Myocyte (in vitro differentiated cells): ENCODE data around the gene SERPINF2. TPM values are rescaled to one million over a fixed set of nuclear protein-coding genes. Genes with fewer than 3 reads are reported as not detected.
"Not testable (repeated sequence)": the region's sequence is repeated elsewhere in the genome, so short reads cannot be mapped to it uniquely, and the experiment has no call there.

Experiments
- DNase-seq: peaks from one replicate; pipeline ENCODE4 v3.0.0-alpha.2; 2012; ENCODE audit warnings: low read depth
- polyA plus RNA-seq: library from polyadenylated mRNA; unstranded; fragments of >200 nt; gene quantifications from one replicate; pipeline ENCODE4 v1.2.1, GENCODE V29; 2012; ENCODE audit warnings: missing spikeins
- total RNA-seq: library from RNA; depleted of rRNA; stranded (reverse); fragments of >200 nt; gene quantifications from 2 replicates; pipeline ENCODE4 v1.2.3, GENCODE V29; 2014

The SERPINF2 gene
- total RNA-seq, result 0.67 and 2.0 TPM in 2 replicates
- polyA plus RNA-seq, result 1.1 TPM

DNA sequence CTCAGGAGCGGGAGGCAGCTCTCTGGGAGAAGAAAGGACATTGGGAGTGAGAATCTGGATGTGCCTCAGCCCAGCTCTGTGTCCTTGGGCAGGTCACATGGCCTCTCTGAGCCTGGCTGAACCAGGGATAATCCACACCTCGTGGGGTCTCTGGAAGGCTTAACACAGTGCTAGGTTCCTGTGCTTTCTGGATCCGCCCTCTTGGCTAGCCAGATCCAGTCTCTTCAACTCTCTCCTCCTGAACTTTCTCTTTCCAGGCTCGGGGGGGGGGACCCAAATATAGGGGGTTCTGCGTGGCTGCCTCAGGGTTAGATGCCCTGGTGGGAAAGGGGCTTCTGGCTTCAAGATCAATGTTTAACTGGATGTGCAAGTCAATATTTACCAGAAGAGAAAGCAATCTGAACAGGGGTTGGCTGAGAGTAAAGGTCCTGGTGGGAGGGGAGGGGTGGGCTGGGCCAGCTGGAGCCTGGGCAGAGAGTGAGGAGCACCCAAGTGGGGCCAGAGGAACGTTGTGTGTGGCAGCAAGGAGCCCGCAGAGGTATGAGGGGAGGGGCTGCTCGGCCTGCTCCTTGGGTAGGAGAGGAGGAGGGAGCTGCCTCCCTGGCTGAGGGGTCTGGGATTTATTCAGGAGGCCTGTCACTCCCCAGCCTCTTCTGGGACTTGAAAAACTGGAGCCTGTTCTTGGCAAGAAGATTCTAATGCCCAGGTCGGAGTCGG is at the start of gene SERPINF2:
Gene SERPINF2, plus strand, starts transcription at position 501 of the 717 bp plus-strand sequence. CDS start 2,125 bp downstream, outside the sequence.
- DNase-seq, result no peak

DNA sequence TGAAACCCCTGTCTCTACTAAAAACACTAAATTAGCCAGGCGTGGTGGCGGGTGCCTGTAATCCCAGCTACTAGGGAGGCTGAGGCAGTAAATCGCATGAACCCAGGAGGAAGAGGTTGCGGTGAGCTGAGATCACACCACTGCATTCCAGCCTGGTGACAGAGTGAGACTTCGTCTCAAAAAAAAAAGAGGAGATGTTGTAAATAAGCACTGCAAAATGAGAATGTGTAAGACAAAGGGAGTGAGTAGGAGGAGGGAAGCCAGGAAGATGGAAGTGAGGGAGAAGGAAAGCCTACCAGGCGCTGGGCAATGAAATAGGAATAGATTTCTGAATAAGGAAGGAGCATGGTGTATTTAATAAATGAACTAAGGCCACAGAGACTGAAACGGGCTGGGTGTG is 49.3 kb upstream of the SERPINF2 start:
- no peak for DNase-seq

DNA sequence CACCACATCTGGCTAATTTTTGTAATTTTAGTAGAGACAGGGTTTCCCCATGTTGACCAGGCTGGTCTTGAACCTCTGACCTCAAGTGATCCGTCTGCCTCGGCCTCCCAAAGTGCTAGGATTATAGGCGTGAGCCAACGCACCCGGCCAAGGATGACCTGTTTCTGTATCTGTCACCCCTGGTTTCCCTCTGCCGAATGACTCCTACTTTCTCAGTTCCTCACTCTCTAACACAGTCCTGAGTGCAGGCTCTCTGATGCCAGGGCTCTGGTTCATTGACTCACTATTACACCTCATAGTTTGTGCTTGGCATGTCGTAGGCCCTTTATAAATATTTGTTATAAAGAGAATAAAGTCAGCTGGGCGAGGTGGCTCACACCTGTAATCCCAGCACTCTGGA is 47.3 kb upstream of the SERPINF2 start:
- no peak for DNase-seq

DNA sequence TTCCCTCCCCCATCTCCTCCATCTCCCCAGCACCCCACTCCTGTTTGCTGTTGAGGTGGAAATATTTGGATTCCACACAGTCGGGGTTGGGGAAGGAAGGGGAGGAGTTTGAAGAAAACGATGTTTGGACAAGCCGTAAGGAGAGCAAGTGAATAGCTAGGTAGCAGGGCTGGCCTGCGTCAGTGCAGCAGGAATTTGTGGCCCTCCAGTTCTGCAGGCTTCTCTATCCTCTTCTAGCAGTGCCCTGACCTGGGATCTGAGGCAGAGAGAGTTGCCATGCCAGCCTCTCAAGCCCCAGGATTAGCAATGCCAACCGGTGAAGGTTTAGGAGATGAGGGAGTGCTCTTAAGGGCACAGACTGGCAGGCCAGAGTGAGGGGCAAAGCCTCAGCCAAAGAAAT is 45.0 kb upstream of the SERPINF2 start:
- DNase-seq, result no peak

DNA sequence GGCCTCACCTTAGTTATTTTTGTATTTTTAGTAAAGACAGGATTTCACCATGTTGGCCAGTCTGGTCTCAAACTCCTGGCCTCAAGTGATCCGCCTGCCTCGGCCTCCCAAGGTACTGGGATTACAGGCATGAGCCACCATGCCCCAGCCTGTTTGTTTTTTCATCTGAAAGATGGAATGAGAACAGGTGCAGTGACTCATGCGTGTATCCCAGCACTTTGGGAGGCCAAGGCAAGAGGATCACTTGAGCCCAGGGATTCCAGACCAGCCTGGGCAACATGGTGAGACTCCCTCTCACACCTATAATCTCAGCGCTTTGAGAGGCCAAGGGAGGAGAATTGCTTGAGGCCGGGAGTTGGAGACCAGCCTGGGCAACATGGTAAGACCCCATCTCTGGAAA is 42.8 kb upstream of the SERPINF2 start:
- DNase-seq, result not testable (repeated sequence)

DNA sequence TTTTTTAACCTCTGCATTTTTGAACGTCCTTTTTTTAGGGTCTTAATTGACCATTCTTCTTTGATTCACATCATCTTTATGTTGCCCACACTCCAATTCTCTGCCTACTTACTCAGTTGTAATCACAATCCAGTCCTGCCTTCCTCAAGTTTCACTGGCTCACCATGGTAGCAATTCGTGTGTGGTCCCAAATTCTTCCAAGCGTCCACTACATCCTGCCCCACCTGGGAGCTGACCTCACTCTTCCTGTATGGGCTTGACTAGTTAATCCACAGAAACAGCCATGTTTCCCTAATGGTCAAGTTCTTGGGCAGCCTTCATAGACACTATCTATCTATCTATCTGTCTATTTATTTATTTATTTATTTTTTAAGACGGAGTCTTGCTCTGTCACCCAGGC is 39.6 kb upstream of the SERPINF2 start:
- DNase-seq, result no peak

DNA sequence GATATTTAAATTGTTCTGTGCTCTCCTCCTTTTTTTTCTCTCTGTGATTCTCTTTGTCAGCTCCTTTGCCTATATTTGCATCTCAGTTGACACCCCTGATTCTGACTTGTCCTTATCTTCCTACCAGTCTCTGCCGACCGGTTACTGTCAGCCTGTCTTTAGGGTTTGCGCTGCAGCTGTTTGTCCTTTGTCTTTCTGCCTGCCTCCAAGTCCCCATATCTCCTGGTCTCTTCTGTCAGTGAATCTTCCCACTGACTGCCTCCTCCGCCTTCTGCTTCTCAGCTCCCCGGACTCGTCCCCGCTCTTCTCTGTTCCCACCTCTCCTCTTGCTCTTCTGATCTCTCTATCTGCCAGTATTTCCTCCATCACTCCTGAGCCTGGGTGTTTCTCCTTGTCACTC is 37.7 kb upstream of the SERPINF2 start:
- DNase-seq, result no peak

DNA sequence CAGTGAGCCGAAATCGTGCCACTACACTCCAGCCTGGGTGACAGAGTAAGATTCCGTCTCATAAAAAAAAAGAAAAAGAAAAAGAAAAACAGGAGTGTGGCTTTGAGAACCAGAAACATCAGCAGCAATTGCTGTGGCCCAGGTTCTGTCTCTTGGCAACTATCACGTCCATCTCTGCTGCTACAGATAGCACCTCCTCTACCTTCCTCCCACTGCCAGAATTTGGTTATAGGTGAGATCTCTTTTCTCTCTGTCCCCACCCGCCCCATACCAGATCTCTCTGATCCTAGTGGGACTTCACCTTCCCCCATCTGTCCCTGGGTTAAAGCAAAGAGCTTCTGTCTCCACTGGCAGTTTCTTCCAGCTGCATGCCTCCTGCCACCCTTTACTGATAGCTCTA is 35.6 kb upstream of the SERPINF2 start:
- DNase-seq, result no peak

DNA sequence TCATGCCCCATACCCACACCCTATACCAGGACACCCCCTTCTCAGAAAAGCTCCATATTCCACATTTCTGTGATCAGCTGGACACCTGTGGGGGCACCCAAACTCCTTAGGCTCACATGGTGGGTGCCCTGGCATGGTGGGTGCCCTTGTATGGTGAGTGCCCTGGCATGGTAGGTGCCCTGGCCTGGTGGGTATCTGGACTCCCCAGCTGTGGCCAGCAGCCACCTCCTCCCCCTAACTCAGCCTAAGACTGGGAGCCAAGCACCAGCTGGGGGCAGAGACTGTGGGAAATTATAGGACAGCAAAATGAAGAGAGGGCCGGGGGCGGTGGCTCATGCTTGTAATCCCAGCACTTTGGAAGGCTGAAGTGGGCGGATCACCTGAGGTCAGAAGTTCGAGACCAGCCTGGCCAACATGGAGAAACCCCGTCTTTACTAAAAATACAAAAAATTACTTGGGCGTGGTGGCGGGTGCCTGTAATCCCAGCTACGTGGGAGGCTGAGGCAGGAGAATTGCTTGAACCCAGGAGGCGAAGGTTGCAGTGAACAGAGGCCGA is 33.8 kb upstream of the SERPINF2 start:
- not testable (repeated sequence) for DNase-seq

DNA sequence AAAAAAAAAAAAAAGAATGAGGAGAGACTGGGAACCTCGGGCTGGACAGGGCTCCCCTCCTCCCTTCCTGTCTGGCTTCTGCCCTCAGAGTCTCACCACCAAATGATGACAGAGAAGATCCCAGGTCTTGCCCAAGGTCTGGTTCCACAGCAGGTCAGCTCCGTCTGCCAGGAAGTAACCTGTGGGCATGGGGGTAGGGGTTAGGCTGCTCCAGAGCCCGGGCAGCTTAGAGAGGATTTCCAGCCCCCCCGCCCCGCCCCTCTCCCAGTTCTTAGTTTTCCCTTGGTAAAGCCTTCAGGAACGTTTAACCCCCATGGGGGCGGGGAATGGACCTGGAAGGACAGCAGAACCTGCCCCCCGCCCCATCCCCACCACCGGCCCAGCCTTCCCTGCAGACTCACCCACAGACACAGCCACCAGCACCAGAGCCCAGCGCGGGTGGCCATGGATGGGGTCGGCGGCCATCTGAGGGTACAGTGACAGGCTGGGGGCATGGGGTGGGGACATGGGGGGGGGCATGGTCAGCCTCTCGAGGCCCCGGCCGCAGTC is 33.2 kb upstream of the SERPINF2 start:
- DNase-seq, result no peak

DNA sequence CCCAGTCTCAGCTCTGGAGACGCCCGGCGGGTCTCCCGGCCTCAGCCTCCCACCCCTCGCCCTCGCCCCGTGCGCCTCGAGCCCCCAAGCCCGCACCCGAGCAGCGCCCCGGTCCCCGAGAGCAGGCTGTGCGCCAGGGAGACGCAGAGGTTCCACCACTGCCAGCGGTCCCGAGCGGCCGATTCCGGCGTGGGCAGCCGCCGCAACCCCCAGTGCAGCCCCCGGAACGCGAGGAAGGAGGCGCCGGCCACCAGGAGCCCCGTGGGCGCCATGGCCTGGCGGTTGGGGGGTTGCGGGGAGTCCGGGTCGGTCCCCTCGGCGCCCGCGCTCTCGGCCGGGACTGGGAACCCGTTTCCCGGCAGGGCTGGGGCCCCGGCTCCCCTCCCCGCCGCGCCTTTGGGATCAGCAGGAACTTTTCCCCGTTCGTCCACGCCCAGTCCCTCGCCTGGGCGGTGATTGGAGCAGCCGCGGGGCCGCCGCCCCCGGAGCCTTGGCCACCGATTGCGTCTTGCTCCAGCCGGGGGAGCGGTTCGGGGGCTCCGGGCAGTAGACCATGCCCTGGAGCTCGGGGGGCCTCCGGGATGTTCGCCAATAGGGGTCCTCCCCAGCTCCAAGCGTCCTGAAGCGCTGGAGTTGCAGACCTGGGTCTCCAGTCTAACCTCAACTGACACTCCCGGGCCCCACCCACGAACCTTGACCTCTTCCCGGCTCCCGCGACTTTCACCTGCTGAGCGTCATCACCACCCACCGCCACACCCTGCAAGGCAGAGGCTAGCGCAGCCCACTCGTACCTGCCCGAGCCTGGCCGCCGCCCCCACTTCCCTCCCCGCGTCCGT is 32.5 kb upstream of the SERPINF2 start, which contains the start of gene TLCD2:
Gene TLCD2, minus strand, starts transcription at position 407 of the 836 bp plus-strand sequence. Its CDS starts 135 bp downstream, at position 272.
- DNase-seq, result peak; percentile 81

DNA sequence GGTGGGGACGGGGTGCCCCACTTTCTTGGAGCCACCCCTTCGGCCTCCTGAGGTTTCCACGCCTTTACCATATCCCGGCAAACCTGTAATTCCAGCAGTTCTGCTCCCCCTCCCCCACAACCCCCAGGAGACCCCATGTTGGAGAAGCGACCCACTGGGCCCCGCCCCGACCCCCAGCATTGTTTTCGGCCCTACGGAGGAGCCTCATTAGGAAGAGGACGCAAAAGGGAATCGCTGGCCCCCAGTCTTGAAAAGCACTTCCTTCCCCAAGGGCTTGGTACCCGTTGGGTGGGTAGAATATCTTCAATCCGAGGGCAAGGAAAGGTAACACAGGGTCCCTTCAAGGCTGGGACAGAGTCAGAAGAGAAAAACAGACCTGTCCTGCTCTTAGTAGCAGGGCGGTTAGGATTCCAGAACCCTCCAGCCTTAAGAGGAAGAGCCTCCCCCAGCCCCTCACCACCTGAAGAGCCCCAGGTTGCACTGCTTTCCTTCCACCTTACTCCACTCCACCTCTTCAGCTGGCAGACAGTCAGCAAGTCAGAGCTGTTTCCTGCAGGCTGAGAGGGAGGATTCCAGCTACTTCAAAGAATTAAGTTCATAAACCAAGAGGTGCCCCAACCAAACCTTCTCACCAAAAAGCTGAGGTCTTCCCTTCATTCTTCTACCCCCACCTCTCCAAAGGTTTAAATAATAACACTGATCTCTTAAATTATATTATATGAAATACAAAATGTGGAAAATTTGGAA is 31.7 kb upstream of the SERPINF2 start:
- DNase-seq, result no peak

DNA sequence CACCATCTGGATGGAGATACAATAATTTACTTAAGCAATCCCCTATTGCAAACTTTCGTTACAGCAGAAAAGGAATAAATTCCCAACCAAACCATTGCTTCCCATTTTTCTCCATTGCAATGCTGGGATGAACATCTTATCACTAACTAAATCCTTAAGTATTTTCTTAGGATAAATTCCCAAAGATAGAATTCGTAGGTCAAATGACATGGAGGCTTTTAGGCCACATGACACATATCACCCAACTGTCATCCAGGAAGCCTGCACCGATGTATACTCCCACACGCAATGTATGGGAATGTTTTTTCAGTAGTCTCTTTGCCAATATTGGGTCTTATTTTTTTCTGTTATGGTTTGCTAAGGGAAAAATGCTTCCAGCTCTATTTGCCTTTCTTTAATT is 30.9 kb upstream of the SERPINF2 start:
- no peak for DNase-seq

DNA sequence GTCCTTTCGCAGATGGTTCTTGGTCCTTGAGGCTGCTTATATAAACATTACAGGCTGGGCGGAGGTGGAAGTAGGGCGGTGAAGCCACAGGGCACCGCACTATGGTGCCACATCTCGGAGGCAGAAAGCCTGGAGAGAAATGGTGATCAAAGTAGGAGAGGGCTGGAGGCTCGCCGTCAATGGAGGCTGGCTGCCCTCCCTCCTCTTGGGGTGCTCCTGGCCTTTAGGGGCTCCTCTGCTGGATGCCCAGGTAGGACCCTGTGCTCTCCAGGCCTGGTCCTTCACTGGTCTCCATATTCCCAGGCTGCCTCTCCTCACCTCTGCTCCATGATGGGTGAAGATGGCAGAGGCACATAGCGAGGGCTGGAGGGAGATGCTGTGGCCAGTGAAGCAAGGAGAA is 30.4 kb upstream of the SERPINF2 start:
- DNase-seq, result no peak

DNA sequence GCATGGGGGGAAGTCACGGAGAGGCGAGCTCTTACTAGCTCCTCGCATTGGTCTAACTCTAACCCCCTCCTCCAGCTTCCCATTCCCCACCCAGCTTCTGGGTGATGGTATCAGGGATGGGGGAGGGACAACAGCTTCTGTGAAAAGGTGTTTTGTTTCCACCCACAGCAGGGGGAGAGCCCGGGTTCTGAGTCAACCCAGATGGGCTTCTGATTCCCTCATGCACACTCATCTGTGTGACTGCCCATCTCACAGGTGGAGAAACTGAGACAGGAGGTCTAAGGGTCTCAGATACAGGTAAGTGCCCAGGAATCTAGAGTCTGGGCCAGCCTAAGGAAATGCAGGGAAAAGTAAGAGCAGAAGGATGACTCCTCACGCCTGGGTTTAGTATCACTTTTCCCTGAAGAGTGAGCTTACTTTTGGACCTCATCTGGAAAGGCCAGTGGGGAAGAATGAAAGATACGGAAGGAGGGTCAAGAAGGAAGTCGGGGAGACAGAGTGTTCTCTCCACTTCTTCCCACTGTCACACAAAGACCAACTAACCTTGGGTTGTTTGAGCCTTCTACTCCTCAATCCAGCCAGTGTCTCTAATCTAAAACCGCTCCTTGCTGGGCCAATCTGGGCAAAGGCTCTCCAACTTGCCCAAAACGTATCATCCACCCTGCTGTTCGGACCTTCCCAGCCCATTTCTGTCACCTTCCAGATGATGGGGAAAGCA is 29.4 kb upstream of the SERPINF2 start:
- peak; percentile 23 for DNase-seq

DNA sequence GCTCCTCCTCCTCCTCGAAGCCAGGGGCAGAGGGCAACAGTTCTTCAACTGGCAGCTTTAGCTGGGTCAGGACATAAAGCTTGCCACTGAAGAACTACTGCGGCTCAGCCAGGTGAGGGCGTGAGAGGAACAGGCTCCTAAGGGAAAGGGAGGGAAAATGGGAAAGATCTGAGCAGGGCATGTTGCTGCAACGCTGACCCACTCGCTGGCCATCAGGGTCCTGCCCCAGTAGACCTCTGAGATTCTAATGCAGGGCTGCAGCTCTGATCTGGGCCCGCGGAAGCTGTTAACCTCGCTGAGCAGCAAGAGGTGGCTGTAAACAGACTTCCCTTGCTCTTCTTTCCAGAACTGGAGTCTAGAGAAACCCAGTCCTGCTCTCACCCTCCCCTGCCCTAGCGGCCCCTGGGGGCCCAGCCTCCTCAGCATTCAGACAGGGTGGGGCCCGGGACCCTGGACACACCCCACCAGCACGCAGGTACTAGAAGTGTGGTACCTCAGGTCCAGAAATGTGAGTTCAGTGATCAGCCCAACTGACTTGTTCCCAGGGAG is 28.7 kb upstream of the SERPINF2 start:
- DNase-seq, result peak; percentile 42

DNA sequence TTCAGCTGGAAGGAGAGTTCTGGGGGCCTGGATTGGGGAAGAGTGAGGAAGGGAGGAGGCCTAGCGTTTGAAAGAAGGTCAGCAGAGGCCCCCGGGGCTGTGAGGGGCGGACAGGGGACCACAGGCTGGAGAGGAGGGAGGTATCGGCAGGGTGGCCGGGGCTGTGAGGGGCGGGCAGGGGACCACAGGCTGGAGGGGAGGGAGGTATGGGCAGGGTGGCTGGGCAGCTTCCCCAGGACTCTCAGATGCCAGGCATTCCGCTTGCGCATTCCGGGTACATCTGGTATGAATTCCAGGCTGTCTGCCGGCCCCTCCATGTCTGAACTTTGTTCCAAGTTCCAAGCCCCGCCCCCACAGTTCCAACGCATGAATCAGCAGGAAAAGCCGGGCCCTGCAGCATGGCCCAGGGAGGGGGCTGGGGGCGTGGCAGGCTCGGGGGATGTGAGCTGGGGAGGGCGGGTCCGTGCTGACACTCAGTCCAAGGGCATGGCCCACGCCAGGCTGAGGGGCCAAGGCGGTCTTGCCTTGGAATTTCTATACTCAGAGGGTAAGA is 28.2 kb upstream of the SERPINF2 start:
- DNase-seq, result peak; percentile 99

DNA sequence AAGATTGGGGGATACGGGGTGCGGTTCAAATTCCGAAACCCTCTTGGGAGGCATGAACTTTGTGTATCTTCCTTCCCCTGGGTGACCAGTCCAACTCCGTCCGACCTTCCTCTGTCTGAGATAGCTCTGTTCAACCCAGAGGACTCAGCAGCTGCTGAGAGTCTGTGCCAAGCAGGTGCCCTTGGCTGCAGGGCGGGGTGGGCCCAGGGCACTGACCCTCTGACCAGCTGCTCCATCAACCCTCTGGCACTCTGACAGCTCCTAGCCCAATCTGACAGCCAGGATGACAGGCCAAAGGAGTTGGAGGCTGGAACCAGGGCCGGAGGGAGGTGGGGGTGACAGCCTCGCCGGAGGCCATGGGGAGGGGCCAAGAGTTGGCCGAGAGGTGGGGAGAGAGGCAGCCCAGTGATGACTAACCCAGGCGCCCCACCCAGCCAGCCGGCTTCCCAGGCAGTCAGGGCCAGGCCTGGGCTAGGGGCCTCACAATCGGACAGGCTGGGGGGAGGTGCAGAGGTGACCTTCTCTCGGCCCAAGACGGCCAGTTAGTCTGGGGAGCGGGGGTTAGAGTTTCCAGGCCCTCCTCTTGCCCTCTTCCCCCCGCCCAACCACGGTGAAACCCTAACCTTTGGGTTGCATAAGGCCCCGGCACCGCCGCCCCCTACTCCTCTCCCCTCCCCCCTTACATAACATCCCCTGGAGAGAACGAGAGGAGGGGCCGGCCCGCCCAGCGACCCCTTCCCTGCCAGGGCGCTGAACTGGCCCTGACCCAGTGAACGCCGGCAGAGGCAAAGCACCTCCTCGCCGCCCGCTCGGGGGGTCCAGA is 27.5 kb upstream of the SERPINF2 start:
- DNase-seq, result peak; percentile 100

DNA sequence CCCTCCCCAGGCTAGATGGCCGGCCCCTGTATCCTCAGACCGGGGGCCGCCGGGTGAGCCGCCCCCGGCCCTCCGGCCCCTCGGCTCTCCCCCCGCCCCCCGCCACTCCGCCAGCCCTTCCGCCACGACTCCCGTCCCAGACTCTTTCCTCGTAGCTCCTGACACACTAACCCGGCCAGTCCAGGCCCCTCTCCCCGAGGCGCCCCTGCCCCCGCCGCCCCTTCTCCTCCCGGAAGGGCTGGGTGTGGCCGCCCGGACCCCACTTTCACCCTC is 26.9 kb upstream of the SERPINF2 start:
- DNase-seq, result no peak
